HG02885 (cell line): ENCODE measurements around the gene CUL3.
"Not testable (repeated sequence)": the region's sequence is repeated elsewhere in the genome, so short reads cannot be mapped to it uniquely, and the experiment has no call there.

ENCODE experiments used
- ATAC-seq: cut with Tn5 transposase; IDR thresholded peaks from one replicate; pipeline ENCODE4 v1.9.1; 2021; ENCODE audit warnings: mild to moderate bottlenecking; ENCODE audit not compliant: unreplicated experiment, poor library complexity

Gene CUL3

DNA sequence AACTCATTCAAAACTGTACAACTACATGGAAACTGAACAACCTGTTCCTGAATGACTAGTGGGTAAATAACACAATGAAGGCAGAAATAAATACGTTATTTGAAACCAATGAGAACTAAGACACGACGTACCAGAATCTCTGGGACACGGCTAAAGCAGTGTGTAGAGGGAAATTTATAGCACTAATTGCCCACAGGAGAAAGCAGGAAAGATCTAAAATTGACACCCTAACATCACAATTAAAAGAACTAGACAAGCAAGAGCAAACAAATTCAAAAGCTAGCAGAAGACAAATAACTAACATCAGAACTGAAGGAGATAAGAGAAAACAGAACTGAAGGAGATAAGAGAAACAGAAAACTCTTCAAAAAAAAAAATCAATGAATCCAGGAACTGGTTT is 97.2 kb downstream of the CUL3 start:
- not testable (repeated sequence) for ATAC-seq

DNA sequence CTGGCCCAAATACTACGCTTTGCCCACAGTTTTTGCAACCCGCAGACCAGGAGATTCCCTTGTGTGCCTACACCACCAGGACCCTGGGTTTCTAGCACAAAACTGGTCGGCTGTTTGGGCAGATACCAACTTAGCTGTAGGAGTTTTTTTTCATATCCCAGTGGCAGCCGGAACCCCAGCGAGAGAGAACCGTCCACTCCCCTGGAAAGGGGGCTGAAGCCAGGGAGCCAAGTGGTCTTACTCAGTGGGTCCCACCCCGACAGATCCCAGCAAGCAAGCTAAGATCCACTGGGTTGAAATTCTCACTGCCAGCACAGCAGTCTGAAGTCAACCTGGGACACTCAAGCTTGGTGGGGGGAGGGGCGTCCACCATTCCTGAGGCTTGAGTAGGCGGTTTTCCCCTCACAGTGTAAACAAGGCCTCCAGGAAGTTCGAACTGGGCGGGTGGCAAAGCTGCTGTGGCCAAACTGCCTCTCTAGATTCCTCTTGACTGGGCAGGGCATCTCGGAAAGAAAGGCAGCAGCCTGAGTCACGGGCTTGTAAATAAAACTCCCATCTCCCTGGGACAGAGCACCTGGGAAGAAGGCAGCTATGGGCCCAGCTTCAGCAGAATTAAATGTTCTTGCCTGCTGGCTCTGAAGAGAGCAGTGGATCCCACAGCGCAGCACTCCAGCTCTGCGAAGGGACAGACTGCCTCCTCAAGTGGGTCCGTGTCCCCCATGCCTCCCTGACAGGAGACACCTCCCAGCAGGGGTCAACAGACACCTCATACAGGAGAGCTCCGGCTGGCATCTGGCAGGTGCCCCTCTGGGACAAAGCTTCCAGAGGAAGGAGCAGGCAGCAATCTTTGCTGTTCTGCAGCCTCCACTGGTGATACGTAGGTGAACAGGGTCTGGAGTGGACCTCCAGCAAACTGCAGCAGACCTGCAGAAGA is 99.8 kb downstream of the CUL3 start:
- ATAC-seq, result not testable (repeated sequence)

DNA sequence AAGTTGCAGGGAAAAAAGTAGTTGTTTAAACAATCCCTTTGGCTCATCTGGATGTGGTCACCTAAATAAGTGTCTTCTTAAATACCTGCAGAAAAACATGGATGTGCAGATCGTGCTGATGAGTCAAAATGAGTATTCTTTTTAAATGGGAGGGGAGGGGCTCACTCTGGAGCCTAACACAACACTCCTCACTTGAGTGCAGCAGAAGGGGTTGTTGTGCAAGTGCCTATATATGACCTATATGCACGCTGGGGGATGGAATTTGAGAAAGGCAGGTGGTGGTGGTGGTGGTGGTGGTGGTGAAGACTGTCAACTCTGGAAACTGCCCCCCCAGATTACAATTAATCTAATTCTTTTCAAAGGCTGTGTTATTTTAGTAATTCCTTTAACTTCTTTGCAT is 105.3 kb downstream of the CUL3 start:
- ATAC-seq, result no peak

DNA sequence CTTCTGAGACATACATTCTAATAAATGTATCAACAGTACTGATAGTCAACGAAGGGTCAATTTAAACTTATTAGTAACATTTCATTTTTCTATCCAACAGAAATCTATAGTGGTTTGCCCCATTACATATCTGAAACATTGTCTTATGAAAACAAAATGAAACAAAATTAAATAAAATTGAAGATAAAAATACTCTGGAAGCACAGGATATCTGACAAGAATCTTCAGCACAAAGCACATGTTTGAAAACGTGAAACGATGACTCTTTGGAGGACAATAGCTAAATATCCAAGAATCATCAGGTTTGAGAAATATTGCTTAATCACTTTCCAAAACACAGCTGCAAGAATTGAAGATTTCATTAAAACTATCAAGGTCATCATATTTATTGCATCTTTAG is 112.3 kb downstream of the CUL3 start:
- no peak for ATAC-seq

DNA sequence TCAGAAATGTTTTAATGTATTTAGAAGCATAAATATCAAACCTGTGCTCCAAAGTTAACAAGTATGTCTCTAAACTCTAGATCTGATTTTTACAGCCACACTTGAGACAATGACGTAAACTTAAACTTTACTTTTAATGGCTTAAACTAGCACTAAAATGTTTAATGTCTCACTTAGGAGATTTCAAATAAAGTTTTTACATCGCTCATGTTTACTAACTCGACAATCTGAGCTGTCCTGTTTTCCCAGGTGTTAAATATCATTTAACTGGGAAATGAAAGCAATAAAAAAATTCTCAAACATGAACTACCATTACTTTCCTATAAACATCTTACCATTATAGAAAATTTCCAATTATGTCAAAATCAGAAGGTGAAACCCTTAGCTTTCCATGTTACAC is 113.0 kb downstream of the CUL3 start:
- ATAC-seq, result no peak

DNA sequence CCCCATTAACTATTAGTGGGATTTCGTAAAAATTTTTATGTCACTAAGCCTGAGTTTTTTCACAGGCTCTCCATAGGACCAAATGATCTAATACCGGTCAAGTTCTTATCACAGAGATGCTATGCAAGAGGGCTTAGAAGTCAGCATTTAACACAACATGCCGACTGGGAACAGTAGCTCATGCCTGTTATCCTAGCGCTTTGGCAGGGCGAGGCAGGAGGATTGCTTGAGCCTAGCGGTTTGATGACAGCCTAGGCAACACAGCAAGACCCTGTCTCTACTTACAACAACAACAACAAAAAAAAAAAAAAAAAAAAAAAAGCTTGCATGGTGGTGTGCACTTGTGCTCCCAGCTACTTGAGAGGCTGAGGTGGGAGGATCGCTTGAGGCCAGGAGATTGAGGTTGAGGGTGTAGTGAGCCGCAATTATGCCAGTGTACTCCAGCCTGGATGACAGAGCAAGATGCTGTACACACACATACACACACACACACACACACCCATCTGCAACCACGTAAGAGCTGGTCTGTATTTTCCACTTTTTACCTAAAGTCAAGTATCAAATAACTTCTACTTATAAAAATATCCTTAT is 115.7 kb downstream of the CUL3 start:
- no peak for ATAC-seq

DNA sequence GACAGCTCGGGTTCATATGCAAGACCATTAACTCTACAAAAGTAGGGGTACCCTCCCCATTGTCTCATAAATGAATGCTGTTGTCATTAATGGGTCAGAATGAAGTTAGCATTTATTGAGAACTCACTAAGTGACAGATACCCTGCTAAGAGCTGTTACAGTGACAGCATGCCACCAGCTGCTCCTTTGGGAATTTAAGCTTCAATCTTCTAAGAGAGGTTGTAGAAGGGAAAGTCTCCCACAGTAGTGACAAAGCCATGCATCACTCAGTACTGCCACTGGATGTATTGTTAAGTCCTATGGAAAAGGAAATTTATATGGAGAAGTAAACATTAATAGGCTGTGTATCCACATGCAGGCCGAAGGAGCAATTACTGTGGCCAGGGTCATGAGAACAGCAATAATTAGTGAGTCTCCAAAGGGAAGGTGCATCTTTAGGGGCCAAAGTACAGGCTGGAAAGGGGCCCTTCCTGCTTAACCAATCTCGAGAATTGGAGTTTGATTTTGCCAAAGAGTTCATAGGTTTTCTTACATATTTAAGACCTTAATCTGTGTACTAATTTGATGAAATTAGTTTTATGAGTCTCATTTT is 118.8 kb downstream of the CUL3 start:
- no peak for ATAC-seq

DNA sequence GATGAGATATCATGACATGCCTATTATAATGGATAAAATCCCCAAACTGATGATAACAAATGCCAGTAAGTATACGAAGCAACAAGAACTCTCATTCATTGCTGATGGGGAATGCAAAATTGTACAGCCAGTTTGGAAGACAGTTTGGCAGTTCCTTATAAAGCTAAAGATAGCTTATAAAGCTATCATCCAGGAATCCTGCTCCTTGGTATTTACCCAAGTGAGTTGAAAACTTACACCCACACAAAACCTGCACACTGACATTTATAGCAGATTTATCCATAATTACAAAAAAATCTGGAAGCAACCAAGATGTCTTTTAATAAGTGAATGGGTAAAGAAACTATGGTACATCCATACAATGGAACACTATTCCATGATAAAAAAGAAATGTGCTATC is 123.8 kb downstream of the CUL3 start:
- ATAC-seq, result no peak

DNA sequence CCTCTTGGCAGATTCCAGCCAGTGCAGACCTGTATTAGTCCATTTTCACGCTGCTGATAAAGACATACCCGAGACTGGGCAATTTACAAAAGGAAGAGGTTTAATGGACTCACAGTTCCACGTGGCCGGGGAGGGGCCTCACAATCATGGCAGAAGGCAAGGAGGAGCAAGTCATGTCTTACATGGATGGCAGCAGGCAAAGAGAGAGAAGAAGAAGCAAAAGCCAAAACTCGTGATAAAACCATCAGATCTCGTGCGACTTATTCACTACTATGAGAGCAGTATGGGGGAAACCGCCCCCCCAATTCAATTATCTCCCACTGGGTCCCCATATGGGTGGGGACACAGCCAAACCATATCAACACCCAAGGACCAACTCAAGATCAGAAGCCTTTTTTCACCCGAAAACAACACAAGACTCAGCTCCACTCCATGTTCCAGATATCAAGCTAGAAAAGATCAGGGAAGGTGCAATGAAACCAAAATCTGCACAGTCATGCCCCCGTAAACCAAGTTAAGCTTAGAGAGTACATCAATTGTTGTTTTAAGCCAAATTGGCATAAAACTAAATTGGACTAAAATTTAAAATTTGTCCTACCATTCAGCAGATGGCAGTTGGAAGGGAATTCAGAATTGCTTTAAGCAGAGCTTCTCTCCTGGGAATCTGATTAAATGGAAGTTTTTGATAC is 127.6 kb downstream of the CUL3 start:
- no peak for ATAC-seq

DNA sequence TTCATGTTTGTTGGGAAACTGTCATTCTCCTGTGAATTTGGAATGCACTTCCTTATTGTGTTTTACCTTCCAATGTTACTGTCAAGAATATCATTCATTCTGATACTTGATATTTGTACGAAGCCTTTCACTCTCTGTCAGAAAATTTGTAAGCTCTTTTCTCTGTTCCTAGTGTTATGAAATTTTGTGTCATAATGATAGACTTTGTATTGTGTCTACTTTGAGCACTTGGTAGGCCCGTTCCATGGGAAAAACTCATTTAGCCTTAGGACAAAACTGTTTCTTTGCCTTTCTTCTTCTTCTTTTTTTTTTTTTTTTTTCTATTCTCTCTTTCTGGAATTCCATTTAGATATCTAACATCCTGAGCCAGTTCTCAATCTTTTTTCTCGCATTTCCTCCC is 131.3 kb downstream of the CUL3 start:
- ATAC-seq, result no peak

DNA sequence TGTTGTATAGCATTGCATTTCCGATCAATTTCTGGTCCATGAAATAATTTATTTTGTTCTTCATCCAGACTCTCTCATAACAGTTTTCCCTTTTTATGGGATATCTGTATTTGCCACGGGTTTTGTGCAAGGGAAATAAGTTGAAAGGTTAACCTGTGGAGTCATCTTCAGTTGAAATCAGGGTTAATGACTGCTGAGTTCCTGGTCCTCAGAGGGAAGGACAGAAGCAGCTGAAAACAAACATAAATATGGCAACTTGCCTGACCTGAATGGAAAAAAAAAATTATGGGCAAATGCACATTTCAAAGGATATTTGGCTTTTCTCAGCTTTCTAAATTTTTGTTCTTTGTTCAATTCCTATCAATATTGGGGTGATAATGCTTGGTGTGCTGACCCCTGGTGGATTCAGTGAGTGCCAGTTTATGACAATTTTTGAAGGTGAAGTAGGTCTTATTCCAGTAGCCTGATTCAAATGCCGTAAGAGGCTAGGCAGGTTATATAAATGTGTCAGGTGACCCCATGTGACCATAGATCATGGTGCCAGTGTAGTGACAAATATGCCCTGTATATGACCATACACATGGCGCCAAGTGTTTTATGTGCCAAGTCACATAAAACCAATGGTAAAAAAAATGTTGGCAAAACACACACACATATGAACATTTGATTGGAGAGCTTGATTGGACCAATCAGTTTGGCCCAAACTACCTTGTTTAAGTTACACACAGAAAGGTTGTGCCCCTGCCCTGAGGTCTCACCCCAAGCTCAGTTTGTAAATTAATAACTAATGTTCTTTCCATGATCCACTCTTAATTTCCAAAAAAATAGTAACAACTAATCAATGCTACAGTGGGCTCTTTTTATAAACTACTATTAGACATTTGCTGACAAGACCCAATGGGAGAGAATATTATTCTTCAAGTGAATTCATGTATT is 135.7 kb downstream of the CUL3 start:
- no peak for ATAC-seq

DNA sequence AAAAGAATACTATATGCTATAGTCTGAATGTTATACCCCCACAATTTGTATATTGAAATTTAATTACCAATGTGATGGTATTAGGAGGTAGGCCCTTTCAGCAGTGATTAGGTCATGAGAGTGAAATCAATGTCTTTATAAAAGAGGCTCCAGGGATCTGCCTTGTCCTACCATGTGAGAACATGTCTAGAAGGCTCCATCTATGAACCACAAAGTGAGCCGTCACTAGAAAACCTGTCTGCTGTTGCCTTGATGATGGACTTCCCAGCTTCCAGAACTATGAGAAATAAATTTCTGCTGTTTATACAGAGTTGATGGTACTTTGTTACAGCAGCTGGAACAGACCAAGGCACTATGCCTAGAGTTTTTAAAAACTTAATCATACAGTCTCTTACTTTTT is 136.9 kb downstream of the CUL3 start:
- ATAC-seq, result no peak

DNA sequence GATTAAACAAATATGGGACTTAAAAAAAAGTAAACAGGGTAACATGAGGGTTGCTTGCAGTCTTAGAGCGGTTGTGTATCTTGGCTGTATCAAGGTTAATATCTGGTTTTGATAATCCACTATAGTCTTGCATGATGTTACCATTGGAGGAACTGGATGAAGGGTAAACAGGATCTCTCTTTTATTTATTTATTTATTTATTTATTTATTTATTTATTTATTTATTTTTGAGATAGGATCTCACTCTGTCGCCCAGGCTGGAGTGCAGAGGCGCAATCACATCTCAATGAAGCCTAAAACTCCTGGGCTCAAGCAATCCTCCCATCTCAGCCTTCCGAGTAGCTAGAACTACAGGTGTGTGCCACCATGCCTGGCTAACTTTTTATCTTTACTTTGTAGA is 140.4 kb downstream of the CUL3 start:
- ATAC-seq, result no peak

DNA sequence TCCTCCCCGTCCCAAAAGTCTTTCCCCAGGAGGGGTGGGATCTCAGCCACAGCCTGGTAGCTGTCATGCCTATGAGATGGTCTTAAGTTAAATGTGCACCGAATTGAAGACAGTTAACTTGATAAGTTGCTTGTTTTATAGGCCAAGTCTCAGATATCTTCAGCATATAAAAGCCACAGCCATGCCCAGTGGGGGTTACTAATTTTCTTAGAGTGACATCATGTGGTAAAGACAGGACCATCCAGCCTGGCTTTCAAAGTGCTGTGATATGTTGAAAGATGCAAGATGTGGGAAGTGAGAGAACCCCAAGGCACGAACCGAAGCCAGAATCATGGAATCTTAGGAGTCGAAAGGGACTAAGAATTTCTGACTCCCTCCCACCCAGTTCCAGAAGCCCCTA is 141.1 kb downstream of the CUL3 start:
- ATAC-seq, result no peak

DNA sequence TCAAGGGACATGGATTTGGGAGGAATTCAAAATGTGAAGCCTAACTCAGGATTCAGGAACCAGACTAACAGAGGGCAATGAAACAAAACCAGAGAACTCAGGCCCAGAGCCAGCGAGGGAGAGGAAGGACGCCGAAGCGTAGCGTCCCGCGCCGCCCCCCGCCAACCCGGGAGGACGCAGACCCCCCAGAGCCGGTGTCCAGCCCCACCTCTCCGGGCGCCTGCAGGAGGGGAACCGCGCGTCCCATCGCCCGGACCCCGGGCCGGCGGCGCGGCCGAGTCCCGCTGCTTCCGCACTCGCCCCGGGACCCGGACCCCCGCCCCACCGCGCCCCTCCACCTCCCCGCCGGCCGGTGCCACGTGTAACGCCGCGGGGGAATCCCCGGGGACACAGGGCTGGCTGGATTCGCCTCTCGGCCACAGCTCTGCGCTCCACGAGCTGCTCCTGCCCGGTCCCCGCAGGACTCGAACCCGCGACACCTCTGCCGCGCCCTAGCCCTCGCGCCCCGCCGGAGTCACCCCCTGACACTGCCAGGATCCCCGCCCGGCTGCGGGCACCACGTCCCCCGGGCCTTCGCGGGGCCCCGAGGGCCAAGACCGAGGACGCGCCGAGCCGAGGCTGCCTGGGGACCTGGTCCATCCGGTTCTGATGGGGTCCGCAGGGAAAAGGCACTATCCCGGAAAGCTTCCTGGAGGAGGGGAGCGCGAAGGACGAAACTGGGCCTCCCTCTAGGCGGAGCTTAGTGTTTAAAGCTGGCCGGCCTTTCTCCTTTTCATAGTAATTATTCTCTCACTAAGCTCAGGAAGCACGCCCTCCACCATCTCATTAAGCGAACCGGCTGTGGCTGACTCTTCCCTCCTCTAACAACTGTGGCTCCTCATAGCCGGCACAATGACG is 142.8 kb downstream of the CUL3 start:
- no peak for ATAC-seq

DNA sequence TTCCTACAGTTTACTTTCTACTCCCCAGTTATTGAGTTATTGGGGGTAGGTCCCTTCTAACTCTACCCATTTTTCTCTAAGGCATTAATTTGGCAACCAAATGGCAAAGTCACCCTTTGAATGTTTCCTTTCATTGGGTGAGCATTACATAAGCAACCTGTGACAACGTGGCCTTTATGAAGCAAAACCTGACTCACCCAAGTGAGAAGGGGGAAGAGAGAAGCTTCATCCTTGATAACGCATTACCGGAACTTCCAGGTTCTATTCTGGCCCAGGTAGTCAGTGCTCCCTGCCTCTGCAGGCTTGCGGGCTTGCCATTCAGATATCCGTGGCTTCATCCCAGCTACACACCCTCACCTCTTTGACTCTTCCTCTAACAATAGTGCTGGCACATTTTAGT is 144.2 kb downstream of the CUL3 start:
- no peak for ATAC-seq

DNA sequence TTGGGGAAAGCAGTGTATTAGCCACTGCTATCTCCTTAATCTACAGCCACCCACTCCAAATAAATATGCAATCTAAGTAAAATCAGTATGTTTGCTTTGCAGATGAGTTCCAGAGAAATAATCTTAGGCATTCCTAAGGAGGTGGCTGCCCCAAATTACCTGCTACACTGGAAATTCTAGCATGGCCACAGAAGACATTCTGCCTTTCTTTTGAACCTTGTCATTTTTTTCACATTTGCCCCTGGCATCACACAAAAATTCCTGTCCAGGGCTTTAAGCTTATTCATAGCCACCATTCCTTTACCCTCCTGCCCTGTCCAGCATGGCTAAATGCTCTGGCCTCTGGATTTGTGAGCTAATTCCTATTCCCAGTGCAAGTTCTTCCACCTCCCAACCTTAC is 146.4 kb downstream of the CUL3 start:
- no peak for ATAC-seq

DNA sequence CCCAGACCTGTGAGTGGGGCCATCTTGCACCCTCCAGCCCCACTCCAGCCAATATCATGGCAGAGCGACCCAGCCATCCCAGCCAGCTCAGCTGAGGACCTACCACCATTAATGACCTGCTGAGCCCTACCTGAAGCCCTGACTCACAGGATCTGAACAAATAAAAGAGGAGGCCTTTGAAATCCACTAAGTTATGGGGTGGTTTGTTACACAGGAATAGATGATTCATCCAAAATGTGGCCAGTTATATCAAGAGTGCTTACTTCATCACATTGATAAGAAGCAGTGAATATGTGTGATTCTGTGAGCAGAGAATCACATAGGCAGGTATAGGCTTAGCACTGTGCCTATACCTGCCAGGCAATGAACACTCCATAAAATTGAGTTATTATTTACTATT is 148.5 kb downstream of the CUL3 start:
- ATAC-seq, result no peak

DNA sequence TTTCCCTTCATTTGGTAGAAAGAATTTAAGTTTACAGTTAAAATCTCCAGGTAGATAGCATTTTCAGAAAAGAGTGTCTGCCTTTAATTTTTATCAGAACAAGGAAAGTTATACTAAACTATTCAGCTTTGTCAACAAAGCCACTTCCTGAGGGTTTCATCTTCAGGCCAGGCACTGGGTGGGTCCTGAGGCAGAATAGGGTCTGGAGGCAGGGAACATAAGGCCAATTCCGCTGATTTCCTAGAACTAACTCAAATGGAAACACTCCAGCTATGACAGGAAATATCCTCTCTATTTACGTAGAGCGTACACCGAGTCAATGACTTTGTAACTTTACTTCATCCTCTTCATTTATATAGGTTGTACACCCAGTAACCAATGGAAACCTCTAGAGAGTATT is 150.5 kb downstream of the CUL3 start:
- no peak for ATAC-seq
